Measurements from ENCODE around the gene OSBPL8.

DNA sequence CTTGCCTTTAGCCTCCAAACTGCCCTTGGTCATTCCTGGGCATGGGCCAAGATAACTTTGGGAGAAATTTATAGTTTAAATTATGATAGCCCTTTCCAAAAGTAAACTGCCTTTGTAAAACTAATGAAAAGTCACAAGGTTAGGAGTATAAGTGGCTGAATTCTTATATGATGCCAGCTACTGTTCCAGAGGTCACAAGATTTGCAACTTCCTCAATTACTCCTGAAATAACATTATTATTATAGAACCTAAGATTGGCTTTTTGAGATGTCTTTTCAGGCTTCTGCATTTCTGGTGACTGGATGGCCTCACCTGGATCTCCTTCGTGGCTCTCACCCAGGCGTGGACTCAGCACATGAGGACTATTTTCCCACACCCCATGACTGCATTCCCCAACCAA lies 55.0 kb downstream of the OSBPL8 start:
- no peak for TF ChIP-seq NRF1 (IDR thresholded peaks at IDR 0.05; ENCODE audit: low read depth, low read length)
- TF ChIP-seq CHD2 (IDR thresholded peaks at IDR 0.05; ENCODE audit: low read length) = no peak
- TF ChIP-seq, protein P1, sequence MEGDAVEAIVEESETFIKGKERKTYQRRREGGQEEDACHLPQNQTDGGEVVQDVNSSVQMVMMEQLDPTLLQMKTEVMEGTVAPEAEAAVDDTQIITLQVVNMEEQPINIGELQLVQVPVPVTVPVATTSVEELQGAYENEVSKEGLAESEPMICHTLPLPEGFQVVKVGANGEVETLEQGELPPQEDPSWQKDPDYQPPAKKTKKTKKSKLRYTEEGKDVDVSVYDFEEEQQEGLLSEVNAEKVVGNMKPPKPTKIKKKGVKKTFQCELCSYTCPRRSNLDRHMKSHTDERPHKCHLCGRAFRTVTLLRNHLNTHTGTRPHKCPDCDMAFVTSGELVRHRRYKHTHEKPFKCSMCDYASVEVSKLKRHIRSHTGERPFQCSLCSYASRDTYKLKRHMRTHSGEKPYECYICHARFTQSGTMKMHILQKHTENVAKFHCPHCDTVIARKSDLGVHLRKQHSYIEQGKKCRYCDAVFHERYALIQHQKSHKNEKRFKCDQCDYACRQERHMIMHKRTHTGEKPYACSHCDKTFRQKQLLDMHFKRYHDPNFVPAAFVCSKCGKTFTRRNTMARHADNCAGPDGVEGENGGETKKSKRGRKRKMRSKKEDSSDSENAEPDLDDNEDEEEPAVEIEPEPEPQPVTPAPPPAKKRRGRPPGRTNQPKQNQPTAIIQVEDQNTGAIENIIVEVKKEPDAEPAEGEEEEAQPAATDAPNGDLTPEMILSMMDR (IDR thresholded peaks at IDR 0.05; ENCODE audit: control extremely low read depth in 1 of 3, insufficient read depth in 1 of 3, low read depth in 1 of 3, low read length in 3 of 3) = no peak
- no peak for TF ChIP-seq ZNF274 (IDR thresholded peaks at IDR 0.05; ENCODE audit: borderline replicate concordance, extremely low read depth, low read length)
- TF ChIP-seq EZH2 (IDR thresholded peaks at IDR 0.05; ENCODE audit: low read depth, low read length, severe bottlenecking) = no peak
- no peak for TF ChIP-seq EGR1 (IDR thresholded peaks at IDR 0.05; ENCODE audit: borderline replicate concordance, low read depth, low read length)
- no peak for TF ChIP-seq POLR2AphosphoS5 (IDR thresholded peaks at IDR 0.05; ENCODE audit: low read depth, low read length)
- TF ChIP-seq POLR2A (IDR thresholded peaks at IDR 0.05; ENCODE audit: control extremely low read depth in 1 of 2, low read depth in 2 of 2, low read length in 2 of 2) = no peak

All from H1 (cell line).